ENCODE results near the gene PNPLA7.

- TF ChIP-seq CTCF (IDR thresholded peaks at IDR 0.05) (no peak), POLR2AphosphoS5 (IDR thresholded peaks at IDR 0.05; ENCODE audit: low read depth, low read length) (no peak)
Observed at GRCh38 chr9:137588891-137589290, 38.7 kb upstream of the PNPLA7 start.

Data from Panc1 (cell line).